Epithelial cell of proximal tubule (primary cell): Measurements from ENCODE around the gene ASXL1. TPM values are rescaled to one million over a fixed set of nuclear protein-coding genes. Genes with fewer than 3 reads are reported as not detected.
"Not testable (repeated sequence)": the region's sequence is repeated elsewhere in the genome, so short reads cannot be mapped to it uniquely, and the experiment has no call there.

Experiments
- DNase-seq: peaks from one replicate; pipeline ENCODE4 v3.0.0-alpha.2; 2011; ENCODE audit warnings: low read depth
- H3K4me3 ChIP-seq: 2 replicates; pipeline ENCODE4 v1.5.1; 2011; ENCODE audit warnings: low read depth, mild to moderate bottlenecking, low read length
- CTCF ChIP-seq: conservative IDR thresholded peaks from 2 replicates; pipeline ENCODE4 v1.5.1; 2012; ENCODE audit warnings: low read depth, mild to moderate bottlenecking, low read length
- total RNA-seq: library from RNA; depleted of rRNA; stranded (reverse); fragments of >200 nt; gene quantifications from 2 replicates; pipeline ENCODE4 v1.2.3, GENCODE V29; 2015

Gene ASXL1
- total RNA-seq, 1 donor from 2014 or later: 34.2 TPM

- no peak for DNase-seq
- TF ChIP-seq CTCF: no peak
- no peak overlapping the region for H3K4me3 ChIP-seq
Observed at GRCh38 chr20:32406701-32407100, 48.6 kb downstream of the ASXL1 start.

GRCh38 chr20:32407131-32407750 lies 49.1 kb downstream of the ASXL1 start:
- not testable (repeated sequence) for H3K4me3 ChIP-seq, DNase-seq

- no peak overlapping the region for H3K4me3 ChIP-seq
- no peak for DNase-seq
- TF ChIP-seq CTCF: no peak
Observed at GRCh38 chr20:32411955-32412706, 54.0 kb downstream of the ASXL1 start.

GRCh38 chr20:32415494-32415893 lies 57.4 kb downstream of the ASXL1 start:
- no peak overlapping the region for H3K4me3 ChIP-seq
- no peak for TF ChIP-seq CTCF
- no peak for DNase-seq

- H3K4me3 ChIP-seq: no peak overlapping the region
- TF ChIP-seq CTCF: no peak
- DNase-seq: no peak
Observed at GRCh38 chr20:32416206-32416605, 58.1 kb downstream of the ASXL1 start.

GRCh38 chr20:32418376-32418775 lies 60.2 kb downstream of the ASXL1 start:
- DNase-seq: no peak
- no peak overlapping the region for H3K4me3 ChIP-seq
- no peak for TF ChIP-seq CTCF

GRCh38 chr20:32421290-32421689 lies 63.2 kb downstream of the ASXL1 start:
- no peak overlapping the region for H3K4me3 ChIP-seq
- no peak for TF ChIP-seq CTCF

More at GRCh38 chr20:32421290-32421689, 63.2 kb downstream of the ASXL1 start:
- DNase-seq: no peak
